Coronary artery (tissue), 2 donors: ENCODE data around the gene SEM1.
"Not testable (repeated sequence)": the region's sequence is repeated elsewhere in the genome, so short reads cannot be mapped to it uniquely, and the experiment has no call there.

Experiments
- DNase-seq: peaks from one replicate; pipeline ENCODE4 v3.0.0-alpha.2; 2017; ENCODE audit warnings: low spot score
- H3K27ac ChIP-seq, 2 donors: fragments of 200-600 bp; sonication (generic); one replicate each; pipeline ENCODE4 v1.5.1; 2016 to 2019
- H3K4me3 ChIP-seq: fragments of 200-600 bp; sonication (generic); 2 replicates; pipeline ENCODE4 v1.5.1; 2016; ENCODE audit warnings: mild to moderate bottlenecking, moderate library complexity
- TF ChIP-seq, protein P1 (sequence below): fragments of 200-600 bp; sonication (generic); IDR thresholded peaks from one replicate; pipeline ENCODE4 v1.5.1; 2019; ENCODE audit warnings: antibody characterized with exemption

SEM1 gene

DNA sequence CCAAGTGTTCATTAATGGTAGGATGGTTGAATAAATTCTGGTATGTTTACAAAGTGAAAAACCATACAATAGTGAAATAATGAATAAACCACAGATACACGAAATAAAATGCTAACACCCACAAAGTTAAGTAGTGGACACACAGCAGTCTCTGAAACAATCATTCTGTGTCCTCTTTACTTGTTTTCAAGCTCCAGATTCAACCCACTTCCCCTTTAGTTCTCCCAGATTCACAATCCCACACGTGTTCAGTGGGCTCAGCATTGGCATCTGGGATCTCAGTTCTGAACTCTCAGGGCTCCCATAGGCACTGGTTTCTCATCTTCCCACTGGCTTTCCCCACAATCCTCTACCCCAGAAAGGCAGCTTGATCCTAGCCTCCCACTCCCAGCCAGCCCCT, 44.9 kb downstream of the SEM1 start:
- TF ChIP-seq, protein P1, sequence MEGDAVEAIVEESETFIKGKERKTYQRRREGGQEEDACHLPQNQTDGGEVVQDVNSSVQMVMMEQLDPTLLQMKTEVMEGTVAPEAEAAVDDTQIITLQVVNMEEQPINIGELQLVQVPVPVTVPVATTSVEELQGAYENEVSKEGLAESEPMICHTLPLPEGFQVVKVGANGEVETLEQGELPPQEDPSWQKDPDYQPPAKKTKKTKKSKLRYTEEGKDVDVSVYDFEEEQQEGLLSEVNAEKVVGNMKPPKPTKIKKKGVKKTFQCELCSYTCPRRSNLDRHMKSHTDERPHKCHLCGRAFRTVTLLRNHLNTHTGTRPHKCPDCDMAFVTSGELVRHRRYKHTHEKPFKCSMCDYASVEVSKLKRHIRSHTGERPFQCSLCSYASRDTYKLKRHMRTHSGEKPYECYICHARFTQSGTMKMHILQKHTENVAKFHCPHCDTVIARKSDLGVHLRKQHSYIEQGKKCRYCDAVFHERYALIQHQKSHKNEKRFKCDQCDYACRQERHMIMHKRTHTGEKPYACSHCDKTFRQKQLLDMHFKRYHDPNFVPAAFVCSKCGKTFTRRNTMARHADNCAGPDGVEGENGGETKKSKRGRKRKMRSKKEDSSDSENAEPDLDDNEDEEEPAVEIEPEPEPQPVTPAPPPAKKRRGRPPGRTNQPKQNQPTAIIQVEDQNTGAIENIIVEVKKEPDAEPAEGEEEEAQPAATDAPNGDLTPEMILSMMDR: no peak
- H3K4me3 ChIP-seq: no peak overlapping the region
- DNase-seq: no peak
- no peak overlapping the region for H3K27ac ChIP-seq

DNA sequence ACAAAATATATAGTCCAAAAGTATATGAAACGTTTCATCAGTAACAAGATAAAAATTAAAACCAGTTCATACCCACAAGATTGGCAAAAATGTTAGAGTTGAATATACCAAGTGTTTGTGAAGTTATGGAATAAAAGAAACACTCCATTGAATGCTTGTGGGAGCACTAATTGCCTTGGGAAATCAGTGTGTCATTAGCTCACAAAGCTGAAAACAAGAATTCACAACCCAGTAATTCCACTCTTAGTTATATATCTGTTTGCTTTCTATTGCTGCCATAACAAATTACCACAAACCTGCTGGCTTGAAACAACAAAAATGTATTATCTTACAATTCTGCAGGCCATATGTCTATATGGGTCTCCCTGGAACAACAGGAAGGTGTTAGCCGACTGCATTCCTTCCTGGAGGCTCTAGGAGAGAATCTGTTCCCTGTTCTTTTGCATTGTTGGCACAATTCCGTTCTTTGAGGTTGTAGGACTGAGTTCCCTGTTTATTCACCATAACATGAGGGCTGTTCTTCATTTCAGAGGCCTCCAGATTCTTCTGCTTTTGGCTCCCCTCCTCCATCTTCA, 45.7 kb downstream of the SEM1 start:
- no peak overlapping the region for H3K27ac ChIP-seq
- no peak overlapping the region for H3K4me3 ChIP-seq
- TF ChIP-seq, protein P1: no peak
- DNase-seq: no peak

DNA sequence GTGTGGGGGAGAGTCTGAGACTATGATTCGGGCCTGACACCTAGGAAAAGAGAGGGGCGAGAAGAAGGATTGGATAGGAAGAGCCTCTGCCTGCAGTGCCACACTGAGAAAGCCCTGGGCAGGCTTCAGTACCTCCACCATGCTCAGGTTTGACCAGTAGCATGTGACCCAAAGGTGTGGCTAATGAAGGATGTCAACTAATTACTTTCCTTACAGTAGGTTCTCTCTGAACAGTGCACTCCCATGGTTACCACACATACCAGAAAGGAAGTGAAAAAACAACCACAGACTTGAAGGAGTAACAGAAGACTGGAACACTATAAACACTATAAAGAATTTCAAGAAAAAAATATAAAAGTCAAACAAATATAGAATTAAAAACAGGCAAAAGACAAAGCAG, 46.2 kb downstream of the SEM1 start:
- no peak overlapping the region for H3K27ac ChIP-seq
- no peak overlapping the region for H3K4me3 ChIP-seq
- no peak for DNase-seq
- TF ChIP-seq, protein P1: no peak

DNA sequence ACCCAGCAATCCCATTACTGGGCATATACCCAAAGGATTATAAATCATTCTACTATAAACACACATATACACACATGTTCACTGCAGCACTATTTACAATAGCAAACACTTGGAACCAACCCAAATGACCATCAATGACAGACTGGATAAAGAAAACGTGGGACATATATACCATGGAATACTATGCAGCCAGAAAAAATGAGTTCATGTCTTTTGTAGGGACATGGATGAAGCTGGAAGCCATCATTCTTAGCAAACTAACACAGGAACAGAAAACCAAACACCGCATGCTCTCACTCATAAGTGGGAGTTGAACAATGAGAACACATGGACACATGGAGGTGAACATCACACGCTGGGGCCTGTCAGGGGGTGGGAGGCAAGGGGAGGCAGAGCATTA, 47.5 kb downstream of the SEM1 start:
- DNase-seq, H3K27ac ChIP-seq: not testable (repeated sequence)

DNA sequence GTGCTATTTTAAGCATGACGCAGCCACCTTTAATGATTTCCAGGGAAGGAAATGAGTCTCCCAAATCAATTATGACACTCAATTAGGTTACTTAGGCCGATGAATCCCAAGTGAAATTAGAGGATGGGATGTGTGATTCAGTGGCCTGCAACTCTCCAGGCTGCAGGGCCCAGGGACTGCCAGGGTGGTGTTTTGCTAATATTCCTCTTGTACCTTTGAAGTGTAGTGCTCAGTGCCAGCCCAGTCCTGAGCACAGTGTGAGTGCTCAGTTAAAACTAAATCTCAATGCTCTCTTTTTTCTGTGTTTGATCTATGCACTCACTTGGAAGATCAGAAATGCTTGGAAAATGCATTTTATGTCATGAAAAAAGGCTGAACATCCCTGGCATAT, 51.6 kb downstream of the SEM1 start:
- no peak overlapping the region for H3K4me3 ChIP-seq
- DNase-seq: no peak
- no peak overlapping the region for H3K27ac ChIP-seq
- TF ChIP-seq, protein P1: no peak

More for the DNA sequence above, 47.5 kb downstream of the SEM1 start:
- not testable (repeated sequence) for H3K4me3 ChIP-seq

DNA sequence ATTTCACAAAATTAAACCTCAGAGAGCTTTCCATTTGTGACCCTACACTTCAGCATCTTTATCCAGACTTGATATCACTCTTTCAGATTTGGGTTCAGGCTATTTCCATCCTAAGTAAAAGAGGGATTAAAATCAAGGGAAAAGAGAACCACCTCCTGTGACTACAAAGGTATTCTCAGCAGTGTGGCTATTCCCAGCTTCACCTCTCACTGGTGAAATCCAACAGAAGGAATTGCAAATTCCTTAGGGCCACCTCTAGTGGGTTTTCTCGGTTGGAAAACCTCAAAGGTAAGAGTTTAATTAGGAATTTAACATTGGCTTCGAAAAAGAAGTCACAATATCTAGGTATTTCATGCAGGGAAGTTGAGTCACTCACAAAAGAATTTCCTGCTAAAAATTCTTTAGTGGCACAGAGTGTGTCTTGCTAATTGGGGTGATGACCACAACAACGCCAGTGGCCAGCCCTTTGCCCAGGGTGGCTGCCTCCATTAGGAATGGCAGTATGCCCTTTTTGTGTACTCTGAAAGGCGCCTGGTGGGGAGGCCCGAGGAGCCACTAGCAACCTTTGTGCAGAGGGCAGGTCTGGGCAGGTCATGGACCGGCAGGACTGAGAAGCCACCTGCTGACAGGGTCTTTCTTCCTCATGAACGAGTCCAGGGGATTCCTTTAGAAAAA, 52.2 kb downstream of the SEM1 start:
- Histone ChIP-seq H3K27ac (no peak overlapping the region), H3K4me3 (no peak overlapping the region)
- no peak for DNase-seq
- TF ChIP-seq, protein P1: no peak

DNA sequence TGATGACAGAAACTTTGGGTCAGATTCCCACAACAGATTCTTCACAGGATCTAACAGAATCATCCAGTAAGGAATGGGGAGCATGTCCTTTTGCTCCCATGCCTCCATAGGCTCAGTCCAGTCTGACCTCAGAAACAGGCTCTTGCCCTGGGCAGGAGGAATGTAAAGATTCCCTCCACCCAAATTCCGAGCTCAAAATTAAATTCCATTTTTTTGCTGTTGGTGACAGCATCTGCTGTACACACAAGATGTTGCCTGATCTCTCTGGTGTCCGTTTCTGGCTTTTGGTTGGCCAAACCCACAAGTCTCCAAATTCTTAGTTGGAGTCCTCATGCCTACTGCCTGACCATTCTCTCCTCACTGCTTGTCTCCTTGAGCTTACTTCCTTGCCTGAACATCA, 53.7 kb downstream of the SEM1 start:
- H3K4me3 ChIP-seq: no peak overlapping the region
- H3K27ac ChIP-seq: no peak overlapping the region
- TF ChIP-seq, protein P1: no peak
- no peak for DNase-seq
